ENCODE measurements around the gene OR2J2.

- TF ChIP-seq CTCF (IDR thresholded peaks at IDR 0.05) (no peak), POLR2A (IDR thresholded peaks at IDR 0.05) (no peak), EP300 (IDR thresholded peaks at IDR 0.05) (no peak)
Observed at GRCh38 chr6:29171736-29172135, 1.0 kb downstream of the OR2J2 start.
